HEK293 (cell line): Measurements from ENCODE around the gene PRX.

Experiments used
- EGR2 ChIP-seq: fragments of 450-650 bp; formaldehyde crosslinking; IDR thresholded peaks from 2 replicates; pipeline ENCODE4 v1.5.1; 2016; ENCODE audit warnings: low read depth, missing biosample characterization, missing genetic modification characterization
- HOXC10 ChIP-seq: sonication (generic); formaldehyde crosslinking; IDR thresholded peaks from 2 replicates; pipeline ENCODE4 v1.8.1; 2023; ENCODE audit warnings: mild to moderate bottlenecking, missing genetic modification reagents
- KLF10 ChIP-seq: fragments of 450-650 bp; IDR thresholded peaks from 2 replicates; pipeline ENCODE4 v1.5.1; 2018; ENCODE audit warnings: missing biosample characterization, mild to moderate bottlenecking, missing genetic modification characterization
- MZF1 ChIP-seq: fragments of 450-650 bp; formaldehyde crosslinking; IDR thresholded peaks from 2 replicates; pipeline ENCODE4 v1.5.1; 2017; ENCODE audit warnings: missing biosample characterization, missing genetic modification characterization, borderline replicate concordance
- PATZ1 ChIP-seq: fragments of 450-650 bp; formaldehyde crosslinking; IDR thresholded peaks from 2 replicates; pipeline ENCODE4 v1.5.1; 2016; ENCODE audit warnings: missing biosample characterization, missing genetic modification characterization
- PRDM1 ChIP-seq: fragments of 450-650 bp; formaldehyde crosslinking; IDR thresholded peaks from 2 replicates; pipeline ENCODE4; 2016; ENCODE audit warnings: missing biosample characterization, missing genetic modification characterization
- PRDM2 ChIP-seq: fragments of 450-650 bp; formaldehyde crosslinking; IDR thresholded peaks from 2 replicates; pipeline ENCODE4 v1.5.1; 2016; ENCODE audit warnings: missing biosample characterization, missing genetic modification characterization, borderline replicate concordance
- REST ChIP-seq: fragments of 450-650 bp; formaldehyde crosslinking; IDR thresholded peaks from 2 replicates; pipeline ENCODE4 v1.5.1; 2016; ENCODE audit warnings: missing biosample characterization, missing genetic modification characterization
- SCRT2 ChIP-seq: fragments of 450-650 bp; formaldehyde crosslinking; IDR thresholded peaks from 2 replicates; pipeline ENCODE4 v1.5.1; 2016; ENCODE audit warnings: missing biosample characterization, missing genetic modification characterization
- TRIM28 ChIP-seq: IDR thresholded peaks from 2 replicates; pipeline ENCODE4 v1.6.1; 2011; ENCODE audit warnings: low read length, control low read depth, borderline replicate concordance
- WT1 ChIP-seq: fragments of 450-650 bp; formaldehyde crosslinking; IDR thresholded peaks from 2 replicates; pipeline ENCODE4 v1.5.1; 2016; ENCODE audit warnings: missing biosample characterization, missing genetic modification characterization
- ZNF138 ChIP-seq: fragments of 450-650 bp; formaldehyde crosslinking; IDR thresholded peaks from 2 replicates; pipeline ENCODE4 v1.5.1; 2016; ENCODE audit warnings: missing biosample characterization, missing genetic modification characterization, borderline replicate concordance
- ZNF16 ChIP-seq: fragments of 450-650 bp; formaldehyde crosslinking; IDR thresholded peaks from 2 replicates; pipeline ENCODE4 v1.5.1; 2016; ENCODE audit warnings: low read depth, missing biosample characterization, missing genetic modification characterization
- ZNF274 ChIP-seq, 2 experiments: fragments of 200-500 bp in 1 of 2; fragments of 450-650 bp in 1 of 2; sonication (Bioruptor generic) in 1 of 2; formaldehyde crosslinking in 1 of 2; IDR thresholded peaks; 2 replicates each; pipeline versions ENCODE4 v1.5.1 to v1.6.1; 2014 to 2016; ENCODE audit warnings: borderline replicate concordance in 1 of 2, inconsistent platforms in 1 of 2, low read length in 1 of 2, missing biosample characterization in 1 of 2, missing genetic modification characterization in 1 of 2
- ZNF292 ChIP-seq: fragments of 450-650 bp; formaldehyde crosslinking; IDR thresholded peaks from 2 replicates; pipeline ENCODE4 v1.5.1; 2016; ENCODE audit warnings: low read depth, missing biosample characterization, missing genetic modification characterization, borderline replicate concordance
- ZNF488 ChIP-seq: fragments of 450-650 bp; formaldehyde crosslinking; IDR thresholded peaks from 2 replicates; pipeline ENCODE4 v1.5.1; 2016; ENCODE audit warnings: missing biosample characterization, missing genetic modification characterization
- ZNF513 ChIP-seq: fragments of 450-650 bp; IDR thresholded peaks from 2 replicates; pipeline ENCODE4 v1.5.1; 2018; ENCODE audit warnings: missing biosample characterization, missing genetic modification characterization
- ZNF548 ChIP-seq: fragments of 450-650 bp; formaldehyde crosslinking; IDR thresholded peaks from 2 replicates; pipeline ENCODE4 v1.5.1; 2016; ENCODE audit warnings: missing biosample characterization, missing genetic modification characterization
- ZNF549 ChIP-seq: fragments of 450-650 bp; IDR thresholded peaks from 2 replicates; pipeline ENCODE4 v1.5.1; 2018; ENCODE audit warnings: missing biosample characterization, missing genetic modification characterization, mild to moderate bottlenecking, inconsistent platforms, moderate library complexity
- ZNF571 ChIP-seq: fragments of 450-650 bp; formaldehyde crosslinking; IDR thresholded peaks from 2 replicates; pipeline ENCODE4 v1.5.0; 2017; ENCODE audit warnings: missing biosample characterization, missing genetic modification characterization
- ZNF645 ChIP-seq: fragments of 450-650 bp; formaldehyde crosslinking; IDR thresholded peaks from 2 replicates; pipeline ENCODE4; 2016; ENCODE audit warnings: missing biosample characterization, missing genetic modification characterization
- ZNF707 ChIP-seq: fragments of 450-650 bp; formaldehyde crosslinking; IDR thresholded peaks from 2 replicates; pipeline ENCODE4 v1.5.1; 2016; ENCODE audit warnings: missing biosample characterization, missing genetic modification characterization
- ZSCAN23 ChIP-seq: fragments of 450-650 bp; formaldehyde crosslinking; IDR thresholded peaks from 2 replicates; pipeline ENCODE4 v1.5.1; 2016; ENCODE audit warnings: missing biosample characterization, missing genetic modification characterization

Gene PRX

GRCh38 chr19:40420766-40421765 is 7.9 kb upstream of the PRX start (continued):
- no peak for TF ChIP-seq TRIM28
- TF ChIP-seq ZNF274 (IDR thresholded peaks at IDR 0.05; ENCODE audit: low read length), result no peak
- TF ChIP-seq ZNF274 (tag by site-specific recombination; IDR thresholded peaks at IDR 0.05; ENCODE audit: borderline replicate concordance), result no peak
- TF ChIP-seq SCRT2, result no peak
- TF ChIP-seq PRDM1 (tag by site-specific recombination), result no peak
- no peak for TF ChIP-seq ZNF549
- no peak for TF ChIP-seq ZNF16 (tag by site-specific recombination)
- no peak for TF ChIP-seq PRDM2 (tag by site-specific recombination)
- no peak for TF ChIP-seq ZNF548 (tag by site-specific recombination)
- TF ChIP-seq ZNF513 (tag by site-specific recombination), result no peak
- TF ChIP-seq MZF1, result peak; percentile 46; the same call in 1 of the 2 replicates
- TF ChIP-seq ZNF645 (tag by site-specific recombination), result no peak
- TF ChIP-seq HOXC10 (CRISPR knock-in tag), result no peak
- TF ChIP-seq ZNF292 (tag by site-specific recombination), result no peak
- no peak for TF ChIP-seq ZNF707 (tag by site-specific recombination)
- TF ChIP-seq ZNF571 (tag by site-specific recombination), result no peak
- peak; percentile 91 for TF ChIP-seq EGR2
- peak; percentile 73 for TF ChIP-seq KLF10 (tag by site-specific recombination)
- TF ChIP-seq REST (tag by site-specific recombination), result peak; percentile 75; the same call in 1 of the 2 replicates
- TF ChIP-seq ZNF488 (tag by site-specific recombination), result no peak
- TF ChIP-seq ZNF138 (tag by site-specific recombination), result no peak
- TF ChIP-seq PATZ1 (tag by site-specific recombination), result peak; percentile 100
- peak; percentile 88 for TF ChIP-seq WT1 (tag by site-specific recombination)
- TF ChIP-seq ZSCAN23 (tag by site-specific recombination), result peak; percentile 49; the same call in 1 of the 2 replicates
